Measurements from ENCODE around the gene SLC45A2.

SLC45A2 gene

DNA sequence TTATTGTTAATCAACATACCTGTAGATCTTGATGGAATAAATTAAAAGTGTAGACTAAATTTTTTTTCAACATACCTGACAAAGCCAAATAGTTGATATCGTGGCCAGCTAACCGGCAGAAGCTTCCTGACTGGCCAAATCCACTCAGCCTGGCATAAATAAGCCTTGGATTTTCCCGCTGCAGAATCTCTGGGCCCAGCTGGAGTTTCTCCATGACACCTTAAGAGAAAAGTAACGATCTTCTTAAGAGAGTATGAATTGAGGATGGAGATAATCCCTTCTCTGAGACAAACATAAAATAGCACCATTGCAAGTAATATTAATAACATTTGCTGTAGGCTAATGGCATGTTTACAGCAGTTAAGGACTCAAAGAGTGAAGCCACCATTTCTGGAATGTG lies 21.2 kb upstream of the SLC45A2 start:
- FAIRE-seq = no peak

GRCh38 chr5:34005211-34005610 lies 20.7 kb upstream of the SLC45A2 start:
- FAIRE-seq = no peak

DNA sequence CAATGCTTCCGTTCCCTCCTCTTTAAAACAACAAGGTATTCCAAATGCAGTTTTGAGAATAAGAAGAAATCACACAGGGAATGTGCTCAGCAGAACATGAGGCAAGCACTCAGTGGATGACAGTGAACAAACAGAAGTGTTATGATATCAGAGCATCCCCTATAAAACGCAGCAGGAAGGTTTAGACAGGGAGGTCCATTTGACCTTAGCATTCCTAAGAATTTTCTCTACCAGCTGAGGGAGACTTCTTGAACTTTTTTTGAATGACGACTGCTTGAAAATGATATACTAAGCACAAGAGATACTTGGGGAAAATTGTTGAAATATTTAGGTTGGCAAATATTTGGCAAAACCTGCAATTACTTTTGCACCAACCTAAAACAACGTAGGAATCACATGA lies 19.4 kb upstream of the SLC45A2 start:
- FAIRE-seq = no peak

DNA sequence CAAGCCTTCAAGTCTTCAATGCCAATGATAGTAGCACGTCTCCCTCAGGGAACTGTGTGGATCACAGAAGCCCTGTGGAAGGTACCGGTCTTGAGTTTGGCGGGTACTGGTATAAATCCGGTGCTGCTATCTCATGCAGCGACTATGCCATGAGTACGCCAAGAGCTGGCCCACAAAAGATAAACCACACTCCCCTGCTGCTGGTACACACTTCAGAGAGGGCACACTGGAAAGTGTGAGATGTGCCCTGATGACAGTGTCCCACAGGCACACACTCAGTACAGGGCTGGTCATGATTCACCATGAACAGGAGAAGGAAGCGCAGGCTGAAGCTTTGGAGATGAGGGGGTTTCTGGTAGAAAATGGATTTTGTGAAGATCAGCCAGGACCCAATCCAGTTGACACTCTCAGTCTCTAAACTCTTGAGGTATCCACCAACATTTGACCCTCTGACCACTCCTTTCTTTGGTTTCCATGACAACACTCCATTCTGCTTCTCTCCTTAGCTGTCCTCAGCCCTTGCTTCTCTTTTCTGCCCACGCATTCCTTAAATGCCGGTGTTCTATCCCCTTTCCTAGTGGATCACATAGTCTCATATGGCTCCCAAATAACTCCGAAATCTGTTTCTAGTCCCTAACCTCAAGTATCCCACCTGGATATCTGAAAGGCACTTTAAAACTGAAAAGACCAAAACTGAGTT lies 18.3 kb upstream of the SLC45A2 start:
- FAIRE-seq = no peak

DNA sequence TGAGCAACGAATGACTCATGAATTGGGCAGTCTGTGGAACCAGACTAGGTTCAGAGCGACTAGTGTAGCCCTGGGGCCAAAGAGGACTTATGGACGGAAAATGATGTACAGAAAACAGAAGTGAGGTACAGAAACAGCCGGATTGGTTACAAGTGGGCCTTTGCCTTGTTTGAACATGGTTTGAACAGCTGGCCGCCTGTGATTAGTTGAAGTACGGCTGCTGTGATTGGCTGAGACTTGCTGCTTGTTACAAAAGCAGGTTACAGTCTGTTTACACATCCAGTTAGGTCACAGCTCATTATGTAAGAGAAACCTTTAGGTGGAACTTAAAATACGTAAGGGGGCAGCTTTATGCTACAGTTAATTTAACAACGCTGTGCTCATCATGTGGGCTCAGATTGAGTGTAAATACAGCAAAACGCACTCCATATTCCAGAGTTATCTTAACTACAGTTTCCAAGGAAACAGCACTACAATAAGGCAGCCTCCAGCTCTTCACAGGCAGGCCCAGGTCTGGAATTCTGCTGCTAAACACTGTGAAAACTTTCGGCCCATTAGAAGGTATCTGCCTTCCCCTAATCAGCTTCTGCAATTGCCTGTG lies 16.8 kb upstream of the SLC45A2 start:
- FAIRE-seq = no peak

GRCh38 chr5:33999978-34000377 lies 15.5 kb upstream of the SLC45A2 start:
- no peak for FAIRE-seq

- FAIRE-seq = no peak
Observed at GRCh38 chr5:33997331-33997983, 13.0 kb upstream of the SLC45A2 start.

DNA sequence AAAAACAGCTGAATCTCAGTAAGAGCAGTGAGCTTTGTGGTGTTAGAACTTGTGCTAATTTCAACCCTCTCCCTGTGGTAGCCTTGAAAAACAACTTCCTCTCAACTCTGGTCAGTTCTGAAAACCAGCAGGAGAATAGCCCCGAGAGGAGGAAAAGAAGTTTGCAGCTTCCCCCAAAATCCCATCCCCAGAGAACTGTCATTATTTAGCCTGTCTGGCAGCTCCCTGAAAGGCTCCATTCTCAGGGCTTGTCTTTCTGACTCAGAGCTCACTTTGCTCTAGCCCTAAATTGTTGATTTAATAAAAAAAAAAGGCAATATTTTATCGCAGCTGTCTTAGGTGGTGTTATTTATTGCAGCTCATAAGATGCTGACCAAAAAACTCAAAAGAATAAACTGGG lies 11.4 kb upstream of the SLC45A2 start:
- FAIRE-seq = no peak

- FAIRE-seq = no peak
Observed at GRCh38 chr5:33994845-33995244, 10.4 kb upstream of the SLC45A2 start.

- FAIRE-seq = no peak
Observed at GRCh38 chr5:33992864-33993263, 8.4 kb upstream of the SLC45A2 start.

- no peak for FAIRE-seq
Observed at GRCh38 chr5:33985447-33985846, 954 bp upstream of the SLC45A2 start.

DNA sequence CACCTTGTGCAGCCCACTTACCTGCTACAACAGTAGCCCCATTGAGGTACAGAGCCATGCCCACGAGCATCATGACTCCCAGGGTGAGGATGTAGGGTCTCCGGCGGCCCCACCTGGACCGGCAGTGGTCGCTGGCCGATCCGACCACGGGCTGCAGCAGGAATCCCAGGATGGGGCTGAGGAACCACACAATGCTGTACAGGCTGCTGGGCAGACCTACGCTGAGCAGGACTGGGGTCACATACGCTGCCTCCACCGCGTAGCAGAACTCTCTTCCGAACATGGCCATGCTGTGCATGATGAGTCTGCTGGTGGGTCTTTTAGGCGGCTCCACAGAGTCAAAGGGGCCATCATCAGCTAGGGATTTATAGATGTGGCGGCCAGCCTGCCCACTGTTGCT lies 315 bp downstream of the SLC45A2 start:
- FAIRE-seq = no peak

DNA sequence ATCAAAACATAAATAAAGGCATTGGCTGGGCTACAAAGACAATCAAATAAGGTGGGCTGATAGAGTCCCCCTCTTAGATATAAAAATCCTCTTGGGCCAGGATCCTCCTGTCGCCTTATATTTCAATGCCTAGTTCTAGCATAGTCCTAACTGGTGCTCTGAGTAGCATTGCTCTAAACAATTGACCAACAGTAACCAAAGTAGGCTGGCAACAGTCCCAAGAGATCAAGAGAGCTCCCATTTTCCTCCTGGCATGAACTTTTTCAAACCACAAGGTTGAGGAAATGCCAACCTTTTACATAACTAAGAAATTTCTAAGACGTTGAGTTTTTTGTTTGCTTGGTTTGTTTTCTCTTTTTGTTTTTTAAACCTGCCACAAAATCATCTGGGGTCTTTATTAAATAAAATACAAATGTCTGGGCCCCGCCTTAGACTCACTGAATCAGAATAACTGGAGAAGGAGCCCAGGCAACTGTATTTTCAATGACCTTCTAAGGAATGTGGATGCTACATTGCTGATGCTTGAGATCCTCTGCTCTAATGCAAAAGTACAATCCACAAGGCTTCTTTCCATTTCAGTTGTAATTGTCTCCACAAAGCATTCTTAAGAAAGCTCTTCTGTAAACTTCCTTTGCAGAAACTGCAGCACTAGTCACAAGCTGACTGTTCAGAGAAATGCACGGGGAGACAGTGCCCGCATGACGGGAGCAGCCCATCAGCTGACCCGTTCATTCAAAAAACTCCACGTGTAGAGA lies 2.9 kb downstream of the SLC45A2 start:
- FAIRE-seq = no peak

DNA sequence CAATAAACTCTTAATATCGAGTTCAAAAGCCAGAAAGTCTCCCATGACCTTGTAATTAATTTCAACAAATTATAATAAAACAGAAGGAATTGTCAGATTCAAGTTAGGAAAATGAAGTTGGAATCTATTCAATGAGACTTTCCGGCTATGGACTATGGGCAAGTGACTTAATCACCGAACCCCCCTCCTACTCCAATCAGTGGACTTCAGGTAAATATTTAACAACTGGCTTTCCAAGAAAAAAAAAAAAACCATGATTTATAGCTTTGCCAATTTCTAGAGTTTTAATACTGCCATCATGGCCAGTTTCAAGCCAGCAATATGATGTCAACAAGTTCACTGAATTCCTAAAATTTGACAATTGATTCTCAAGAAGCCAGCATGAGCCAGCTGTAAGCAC lies 4.5 kb downstream of the SLC45A2 start:
- FAIRE-seq = no peak

- no peak for FAIRE-seq
Observed at GRCh38 chr5:33978306-33978705, 6.2 kb downstream of the SLC45A2 start.

DNA sequence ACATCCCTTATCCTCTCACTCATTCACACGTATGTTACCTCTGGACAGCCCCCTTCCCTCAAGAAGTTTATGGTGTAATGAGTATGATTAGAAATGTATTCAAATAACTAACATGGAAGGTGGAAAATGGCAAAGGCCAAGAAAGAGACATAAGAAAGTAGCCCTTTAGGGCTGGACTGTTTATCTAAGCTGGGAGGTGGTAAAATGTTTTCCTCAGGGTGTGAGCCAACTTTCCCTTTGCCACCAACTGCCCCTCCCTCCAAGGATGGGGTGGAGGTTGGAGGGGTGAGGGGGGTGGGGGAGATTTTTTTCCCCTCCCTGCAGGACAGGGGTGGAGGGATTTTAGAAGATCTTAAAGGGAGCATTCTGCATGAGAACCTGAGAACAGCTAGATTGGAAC lies 8.2 kb downstream of the SLC45A2 start:
- no peak for FAIRE-seq

DNA sequence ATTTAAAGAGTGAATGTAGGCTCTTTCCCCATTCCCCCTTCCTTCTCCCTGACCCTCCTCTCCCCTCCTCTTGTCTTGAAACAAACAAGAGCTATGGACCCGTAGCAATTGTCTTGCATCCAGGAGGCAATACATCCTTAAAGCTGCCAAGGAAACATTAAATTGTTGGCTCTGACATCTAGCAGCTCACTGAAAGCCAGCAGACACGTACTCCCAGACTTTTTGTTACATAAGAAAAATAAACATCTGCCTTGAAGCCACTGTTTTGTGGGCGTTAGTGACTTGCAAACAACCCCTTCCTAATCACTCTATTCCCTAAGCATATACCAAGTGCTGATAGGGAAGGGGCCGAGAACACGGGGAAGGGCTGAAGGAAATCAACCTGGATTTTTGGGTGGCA lies 8.6 kb downstream of the SLC45A2 start:
- FAIRE-seq = no peak

DNA sequence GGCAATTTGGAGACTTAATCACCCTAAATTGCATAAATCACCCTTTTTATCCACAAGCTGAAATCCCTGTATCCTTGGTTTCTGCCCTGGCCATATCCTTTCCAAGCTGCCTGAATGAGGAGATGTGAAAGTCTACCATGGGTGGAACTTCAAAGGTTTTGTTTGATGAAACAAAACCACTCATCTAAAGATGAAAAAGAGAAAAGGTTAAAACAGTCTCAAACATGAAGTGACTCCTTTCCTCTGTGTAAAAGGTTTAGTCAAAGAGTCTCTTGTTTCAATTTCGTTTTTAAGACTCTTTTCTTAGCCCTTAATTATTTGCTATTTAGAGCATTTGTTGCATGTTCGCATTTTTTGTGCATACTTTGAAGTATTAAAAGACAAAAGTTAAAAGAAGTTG lies 11.2 kb downstream of the SLC45A2 start:
- no peak for FAIRE-seq

- FAIRE-seq = no peak
Observed at GRCh38 chr5:33969572-33970452, 14.7 kb downstream of the SLC45A2 start.

DNA sequence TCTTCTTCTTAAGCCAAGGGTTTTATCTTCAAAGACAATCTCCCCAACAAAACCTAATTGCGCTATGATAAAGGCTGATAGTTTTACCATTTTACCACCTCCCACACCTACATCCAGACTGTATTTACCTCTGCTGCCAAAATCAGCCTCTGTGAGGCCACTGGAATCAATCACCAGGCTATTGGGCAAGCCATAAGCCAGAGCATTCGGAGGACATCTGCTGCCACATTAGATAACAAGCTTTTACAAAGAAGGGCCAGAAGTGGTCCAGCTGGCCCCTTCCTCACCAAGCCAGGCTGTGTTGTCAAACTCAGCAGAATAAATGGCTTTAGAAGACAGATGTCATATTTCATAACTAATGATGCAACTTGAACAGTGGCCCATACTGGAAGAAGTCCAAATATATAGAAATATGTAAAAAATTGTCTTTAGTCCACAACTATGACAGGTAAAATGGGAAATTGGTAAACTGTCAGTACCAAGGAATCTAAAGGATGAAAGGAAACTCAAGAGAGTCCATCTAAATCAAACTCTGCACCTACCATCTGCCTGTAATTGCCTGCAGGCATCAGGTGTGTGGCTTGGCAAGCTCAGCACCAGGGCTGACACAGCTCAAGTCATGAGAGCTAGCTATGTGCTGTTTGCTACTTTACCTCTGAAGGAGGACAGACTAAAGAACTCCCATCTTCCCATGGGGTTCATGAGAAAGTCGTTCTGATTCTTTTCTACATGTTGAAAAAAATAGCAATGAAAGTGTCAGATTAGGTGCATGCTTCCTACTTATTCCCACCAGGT lies 16.1 kb downstream of the SLC45A2 start:
- FAIRE-seq = no peak

- FAIRE-seq = no peak
Observed at GRCh38 chr5:33966805-33967204, 17.7 kb downstream of the SLC45A2 start.
